Measurements from ENCODE around the gene LRRC4C.
"Not testable (repeated sequence)": the region's sequence is repeated elsewhere in the genome, so short reads cannot be mapped to it uniquely, and the experiment has no call there.

Gene LRRC4C

DNA sequence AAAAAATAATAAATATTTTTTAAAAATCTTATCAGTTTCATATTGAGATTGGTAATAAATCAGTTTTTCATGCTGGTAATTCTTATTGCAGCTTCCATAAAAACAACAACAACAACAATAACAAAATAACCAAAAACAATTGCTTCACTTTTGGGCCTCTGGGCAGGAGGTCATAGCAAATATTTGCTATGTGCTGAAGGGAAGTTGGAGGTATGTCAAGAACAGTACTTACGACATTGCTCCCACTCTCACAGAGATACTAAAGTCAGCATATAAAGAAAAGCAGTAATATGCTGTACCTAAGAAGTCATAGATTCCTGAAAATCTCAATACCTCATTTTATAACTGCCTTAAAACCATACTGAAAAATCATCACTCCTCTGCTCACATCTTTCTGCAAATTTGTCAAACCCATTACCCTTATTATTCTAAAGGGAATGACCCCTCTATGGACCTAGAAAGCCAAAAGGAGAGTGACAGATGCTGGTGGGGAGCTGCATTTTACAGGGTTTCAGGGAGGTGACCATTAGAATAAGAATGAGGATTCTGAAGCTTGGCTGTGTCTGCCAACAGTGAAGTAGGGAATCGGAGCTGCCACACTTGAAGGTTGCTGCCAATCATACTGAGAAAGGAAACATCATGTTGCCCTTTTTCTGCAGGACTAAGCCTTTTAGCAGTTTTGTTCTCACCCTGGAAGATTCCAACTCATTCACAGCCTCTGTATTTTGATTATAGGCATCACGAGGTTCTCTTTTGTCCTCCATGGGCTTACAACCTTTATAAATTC is 742.9 kb downstream of the LRRC4C start:
- no peak for DNase-seq (ENCODE audit: low spot score)

GRCh38 chr11:40713083-40713482 is 746.4 kb downstream of the LRRC4C start:
- DNase-seq (ENCODE audit: low spot score) = no peak

DNA sequence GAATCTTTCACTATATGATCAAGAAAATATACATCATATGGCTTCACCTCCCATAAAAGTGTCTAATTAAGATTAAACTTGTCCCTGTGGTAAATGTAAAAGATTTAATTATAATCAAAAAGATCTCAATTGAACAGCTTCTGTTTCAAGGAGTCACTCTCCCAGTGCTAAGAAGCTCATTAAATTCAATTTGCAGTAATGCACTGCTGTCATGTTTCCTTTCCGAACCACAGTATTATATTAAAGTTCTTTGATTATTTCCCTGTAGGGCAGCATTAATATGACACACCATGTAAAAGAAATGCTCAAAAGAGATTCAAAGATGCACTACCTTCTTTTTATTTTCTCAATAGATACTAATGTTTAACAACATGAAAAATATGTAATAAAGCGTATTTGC is 758.4 kb downstream of the LRRC4C start:
- no peak for DNase-seq (ENCODE audit: low spot score)

DNA sequence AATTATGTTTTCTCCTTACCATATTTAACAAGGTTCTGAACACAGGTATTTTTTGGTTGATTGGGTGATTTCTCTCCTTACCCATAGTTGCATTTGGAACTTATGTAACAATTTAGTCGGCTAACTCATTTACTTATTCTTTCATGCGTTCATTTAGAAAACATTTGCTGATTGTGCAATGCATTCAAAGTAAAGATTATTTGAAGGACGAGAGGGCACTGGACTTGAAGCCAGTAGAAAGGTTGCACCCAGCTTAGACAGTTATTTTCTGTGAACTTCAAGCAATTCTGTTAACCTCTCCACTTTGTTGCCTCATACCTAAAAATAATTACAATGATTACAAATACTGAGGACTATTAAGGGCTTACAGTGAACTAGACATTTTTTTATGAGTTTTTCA is 769.6 kb downstream of the LRRC4C start:
- no peak for DNase-seq (ENCODE audit: low spot score)

DNA sequence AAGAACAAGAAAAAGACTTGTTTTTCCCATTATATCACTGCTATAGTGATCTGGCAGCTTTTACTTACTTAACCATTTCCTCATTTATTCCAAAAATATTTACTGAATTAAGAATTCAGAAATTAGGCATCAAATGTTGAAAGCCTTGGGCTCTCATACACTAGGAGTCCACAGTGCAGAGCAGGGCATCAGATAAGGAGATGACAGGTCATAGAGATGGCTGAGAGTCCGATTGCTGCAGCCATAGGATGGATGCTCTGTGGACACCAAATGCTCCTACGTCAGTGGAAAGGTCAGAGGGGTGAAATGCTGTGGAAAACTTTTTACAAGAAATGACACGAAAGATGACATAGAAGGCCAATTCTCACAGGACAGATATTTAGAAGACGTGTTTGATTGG is 771.1 kb downstream of the LRRC4C start:
- DNase-seq (ENCODE audit: low spot score) = no peak

DNA sequence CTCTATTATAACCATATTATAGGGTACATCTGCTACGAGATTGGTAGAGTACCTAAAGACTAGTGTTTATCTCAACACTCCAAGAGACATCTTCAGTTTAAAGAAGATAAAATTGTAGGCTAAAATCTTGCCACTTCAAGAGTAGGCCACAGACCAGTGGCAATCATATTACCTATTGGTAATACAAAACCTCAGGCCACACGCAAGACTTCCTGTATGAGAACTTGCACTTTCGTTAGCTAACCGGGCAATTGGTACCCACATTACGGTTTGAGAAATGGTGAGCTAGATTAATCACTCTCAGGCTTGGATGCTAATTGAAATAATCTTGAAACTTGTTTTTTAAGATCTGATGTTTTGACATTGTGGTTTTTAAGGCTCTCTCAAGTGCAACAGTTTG is 772.7 kb downstream of the LRRC4C start:
- no peak for DNase-seq (ENCODE audit: low spot score)

DNA sequence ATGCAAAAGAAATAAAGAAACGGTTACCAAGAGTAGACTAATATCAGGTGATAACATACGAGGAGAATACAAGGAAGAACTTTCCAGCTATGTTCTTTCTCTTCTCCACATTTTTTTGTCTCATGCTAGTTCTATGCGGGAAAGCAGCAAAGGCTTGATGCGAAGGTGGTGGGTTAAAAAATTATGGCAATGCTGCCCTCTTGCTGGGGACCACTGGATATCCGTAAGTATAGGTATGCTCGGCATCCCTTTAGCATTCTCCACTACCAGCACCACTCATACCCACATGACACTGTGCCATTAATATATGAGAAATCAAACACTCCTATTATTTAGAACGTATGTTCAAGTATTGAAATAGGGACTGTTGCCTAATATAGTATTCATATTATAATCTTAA is 776.4 kb downstream of the LRRC4C start:
- DNase-seq (ENCODE audit: low spot score) = no peak

DNA sequence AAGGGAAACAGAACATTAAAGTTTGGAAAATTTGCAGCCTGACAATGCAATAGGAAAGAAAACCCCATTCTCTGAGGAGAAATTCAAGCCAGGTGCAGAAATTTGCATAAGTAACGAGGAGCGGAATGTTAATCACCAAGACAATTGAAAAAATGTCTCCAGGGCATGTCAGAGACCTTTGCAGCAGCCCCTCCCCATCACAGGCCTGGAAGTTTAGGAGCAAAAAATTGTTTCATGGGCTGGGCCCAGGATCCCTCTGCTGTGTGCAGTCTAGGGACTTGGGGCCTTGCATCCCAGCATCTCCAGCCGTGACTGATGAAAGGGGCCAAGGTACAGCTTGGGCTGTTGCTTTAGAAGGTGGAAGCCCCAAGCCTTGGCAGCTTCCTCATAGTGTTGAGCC is 780.2 kb downstream of the LRRC4C start:
- DNase-seq (ENCODE audit: low spot score) = no peak

DNA sequence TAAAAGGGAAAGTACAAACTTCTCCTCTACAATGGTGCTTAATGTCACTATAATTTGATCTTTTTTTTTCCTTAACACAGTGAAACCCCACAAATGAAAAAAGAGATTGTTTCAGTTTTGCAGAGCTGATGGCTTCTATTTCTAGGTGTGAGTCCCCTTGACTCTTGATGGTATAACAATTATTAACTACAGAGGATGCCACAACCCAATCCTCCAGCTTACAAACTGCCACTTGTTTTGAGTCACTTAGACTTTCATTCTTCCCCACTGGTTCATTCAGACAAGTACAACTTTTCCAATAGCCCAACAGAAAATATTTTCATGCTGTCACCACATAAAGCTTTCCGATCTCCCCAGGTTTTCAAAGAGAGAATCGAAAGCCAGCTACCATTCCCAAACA is 812.2 kb downstream of the LRRC4C start:
- no peak for DNase-seq (ENCODE audit: low spot score)

DNA sequence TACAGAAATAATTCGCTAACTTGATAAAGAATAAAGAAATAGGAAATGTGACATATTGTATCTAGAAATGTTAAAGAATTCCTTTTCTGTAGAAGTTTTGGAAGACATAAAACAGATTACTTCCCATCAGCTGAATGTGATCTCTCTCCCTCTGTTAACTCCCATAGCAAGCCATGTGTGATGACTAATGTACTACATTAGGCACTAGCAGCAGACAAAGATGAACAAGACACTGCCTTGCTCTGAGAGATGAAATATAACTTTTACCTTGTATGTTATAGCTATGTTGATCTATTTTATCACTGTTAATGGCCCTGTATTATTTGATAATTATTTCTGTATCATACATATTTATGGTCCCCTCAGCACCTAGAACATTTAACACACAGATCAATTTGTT is 817.2 kb downstream of the LRRC4C start:
- no peak for DNase-seq (ENCODE audit: low spot score)

- no peak for DNase-seq (ENCODE audit: low spot score)
These were observed 839.8 kb downstream of the LRRC4C start for GRCh38 chr11:40619654-40620053.

- no peak for DNase-seq (ENCODE audit: low spot score)
These were observed 852.7 kb downstream of the LRRC4C start for GRCh38 chr11:40606800-40607199.

DNA sequence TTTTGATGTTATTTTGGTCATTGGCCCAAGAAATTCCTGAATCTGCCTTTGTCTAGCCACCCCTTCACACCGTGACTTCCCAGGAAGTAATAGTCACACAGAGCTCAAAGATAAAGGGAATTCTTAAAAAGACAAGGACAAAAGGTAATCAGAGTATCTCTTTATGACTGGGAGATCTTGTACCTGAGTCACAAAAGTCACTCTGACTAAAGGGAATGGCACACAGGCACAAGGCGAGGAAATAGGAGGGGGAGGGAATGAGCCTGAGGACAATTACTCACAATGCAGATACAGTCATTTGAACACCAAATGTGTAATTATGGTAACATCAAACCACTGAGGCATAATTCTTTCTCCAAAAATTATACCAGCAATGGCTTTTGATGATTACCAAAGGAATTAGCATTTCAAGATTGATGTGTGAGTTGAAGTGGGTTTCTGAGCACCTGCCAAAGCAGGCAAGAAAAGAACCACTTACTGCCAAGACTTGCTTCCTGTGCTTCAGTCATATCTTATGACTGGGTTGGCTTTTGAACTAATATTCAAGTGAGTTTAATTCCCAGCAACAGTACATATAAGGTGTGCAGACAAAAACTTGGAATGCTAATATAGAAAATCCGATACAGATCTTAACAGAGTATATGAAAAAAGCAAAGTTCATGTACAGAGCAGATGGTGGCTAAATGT is 856.4 kb downstream of the LRRC4C start:
- DNase-seq (ENCODE audit: low spot score) = no peak

GRCh38 chr11:40597546-40598113 is 861.8 kb downstream of the LRRC4C start:
- no peak for DNase-seq (ENCODE audit: low spot score)

- DNase-seq (ENCODE audit: low spot score) = no peak
These were observed 886.1 kb downstream of the LRRC4C start for GRCh38 chr11:40573254-40573891.

- no peak for DNase-seq (ENCODE audit: low spot score)
These were observed 889.4 kb downstream of the LRRC4C start for GRCh38 chr11:40569947-40570531.

DNA sequence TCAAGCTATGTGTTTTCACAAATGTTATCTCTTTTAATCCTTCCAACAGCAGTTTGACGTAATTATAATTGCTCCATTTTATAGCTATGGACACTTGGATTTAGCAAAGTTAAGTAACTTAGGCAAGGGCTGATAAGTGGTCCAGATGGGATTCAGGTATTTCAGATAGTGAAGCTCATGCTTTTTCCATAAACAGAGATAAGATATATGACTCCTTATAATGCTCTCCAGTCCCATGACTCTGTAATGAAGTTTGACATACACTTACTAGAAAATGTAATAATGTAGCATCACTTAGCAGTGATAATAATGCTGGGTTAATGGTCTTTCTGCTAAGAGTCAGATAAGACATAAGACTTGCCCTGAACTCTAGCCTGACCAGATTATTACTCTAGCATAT is 892.1 kb downstream of the LRRC4C start:
- peak; percentile 100 for DNase-seq (ENCODE audit: low spot score)

- no peak for DNase-seq (ENCODE audit: low spot score)
These were observed 915.3 kb downstream of the LRRC4C start for GRCh38 chr11:40544162-40544561.

DNA sequence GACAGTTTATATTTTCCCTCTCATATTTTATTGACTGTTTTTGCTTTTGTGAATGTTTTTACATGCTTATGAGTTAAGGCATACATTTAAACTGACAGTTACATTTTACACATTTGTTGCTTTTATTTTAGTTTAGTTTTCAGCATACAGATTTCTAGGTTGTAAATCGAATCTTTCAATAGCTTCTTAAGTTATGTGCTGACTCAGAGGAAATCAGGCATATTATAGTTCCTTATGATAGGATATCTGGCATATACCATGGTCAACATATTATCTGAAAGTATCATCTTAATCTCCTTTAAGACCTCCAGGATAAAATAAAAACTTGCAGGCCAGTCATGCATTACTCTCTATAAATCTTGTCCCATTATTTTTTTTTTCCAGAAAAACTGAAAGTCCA is 916.6 kb downstream of the LRRC4C start:
- no peak for DNase-seq (ENCODE audit: low spot score)

DNA sequence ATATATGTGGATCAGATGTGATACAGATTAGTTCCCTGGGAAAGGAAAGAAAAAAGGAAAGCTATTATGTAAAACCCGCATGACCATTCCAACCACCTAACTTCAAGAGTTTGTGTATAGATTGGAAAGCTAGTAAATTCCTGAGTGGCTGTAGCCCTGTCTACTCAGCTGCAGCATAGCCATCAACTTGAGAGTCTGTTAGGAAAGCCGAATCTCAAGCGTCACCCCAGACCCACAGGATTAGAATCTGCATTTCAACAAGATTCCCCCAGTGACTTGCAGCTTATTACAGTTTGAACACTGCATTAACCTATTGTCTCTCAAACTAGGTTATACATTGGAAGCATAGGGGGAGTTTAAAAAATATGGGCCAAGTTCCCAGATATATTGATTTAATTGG is 921.7 kb downstream of the LRRC4C start:
- no peak for DNase-seq (ENCODE audit: low spot score)

GRCh38 chr11:40522080-40522479 is 937.4 kb downstream of the LRRC4C start:
- not testable (repeated sequence) for DNase-seq (ENCODE audit: low spot score)

DNA sequence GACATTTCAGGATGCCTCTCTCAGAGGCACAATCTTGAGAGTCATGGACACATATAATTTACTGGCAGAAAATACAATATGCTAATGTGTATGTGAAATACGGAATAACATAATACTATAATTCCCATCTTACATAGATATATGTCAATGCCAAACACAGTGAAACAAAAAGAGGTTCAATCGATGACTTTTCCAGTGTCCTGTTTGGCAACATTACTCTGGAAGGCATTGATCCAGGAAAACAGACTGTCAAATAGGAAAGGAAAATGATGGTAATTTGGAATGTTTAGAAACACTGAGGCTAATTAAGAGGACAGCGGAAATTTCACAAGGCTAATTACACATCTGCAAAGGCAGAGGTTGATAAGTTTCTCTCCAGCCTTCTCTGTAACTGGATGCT is 942.3 kb downstream of the LRRC4C start:
- no peak for DNase-seq (ENCODE audit: low spot score)
